Right lobe of liver (tissue), 4 donors: Measurements from ENCODE around the gene AP4E1.

Experiments used
- CTCF ChIP-seq, 4 donors: fragments of 200-600 bp in 3 of 4; fragments of 450-650 bp in 1 of 4; IDR thresholded peaks; one replicate each; pipeline versions ENCODE4 v1.5.1 to v1.8.0; 2016 to 2022; ENCODE audit warnings: antibody characterized with exemption in 4 of 4, mild to moderate bottlenecking in 2 of 4
- POLR2A ChIP-seq: fragments of 450-650 bp; IDR thresholded peaks from one replicate; pipeline ENCODE4 v1.6.1; 2017; ENCODE audit warnings: antibody characterized with exemption, mild to moderate bottlenecking
- donor health status: DM: no; HTN: no; CAD: no.
- donor health status: DM: no; HTN: no; CAD: no.
- donor health status: DM: no; HTN: yes; CAD: no.

GRCh38 chr15:50993598-50993997 is 85.1 kb downstream of the AP4E1 start:
- TF ChIP-seq CTCF (IDR thresholded peaks at IDR 0.05) (no peak), POLR2A (no peak)
